HEK293T (cell line): ENCODE data around the gene CCP110.

Source experiments
- ARNT ChIP-seq: fragments of 450-650 bp; IDR thresholded peaks from 2 replicates; pipeline ENCODE4 v1.6.1; 2017; ENCODE audit warnings: mild to moderate bottlenecking
- BHLHE40 ChIP-seq: fragments of 450-650 bp; IDR thresholded peaks from 2 replicates; pipeline ENCODE4 v1.6.1; 2016; ENCODE audit warnings: mild to moderate bottlenecking, moderate library complexity, borderline replicate concordance
- CTBP1 ChIP-seq: fragments of 450-650 bp; IDR thresholded peaks from 2 replicates; pipeline ENCODE4 v1.6.1; 2016; ENCODE audit warnings: borderline replicate concordance
- ELF4 ChIP-seq: fragments of 450-650 bp; IDR thresholded peaks from 2 replicates; pipeline ENCODE4 v1.6.1; 2017; ENCODE audit warnings: antibody characterized with exemption
- FOXA1 ChIP-seq: fragments of 450-650 bp; IDR thresholded peaks from 2 replicates; pipeline ENCODE4 v1.6.1; 2016; ENCODE audit warnings: mild to moderate bottlenecking
- FOXK2 ChIP-seq: fragments of 450-650 bp; IDR thresholded peaks from 2 replicates; pipeline ENCODE4 v1.6.1; 2016; ENCODE audit warnings: mild to moderate bottlenecking
- L3MBTL2 ChIP-seq: fragments of 450-650 bp; conservative IDR thresholded peaks from 2 replicates; pipeline ENCODE4 v1.6.1; 2016; ENCODE audit warnings: mild to moderate bottlenecking
- SP1 ChIP-seq: fragments of 450-650 bp; IDR thresholded peaks from 2 replicates; pipeline ENCODE4 v1.6.1; 2017
- SUZ12 ChIP-seq: fragments of 450-650 bp; IDR thresholded peaks from 2 replicates; pipeline ENCODE4 v1.6.1; 2016; ENCODE audit warnings: mild to moderate bottlenecking
- TARDBP ChIP-seq: fragments of 450-650 bp; IDR thresholded peaks from 2 replicates; pipeline ENCODE4 v1.6.1; 2016

DNA sequence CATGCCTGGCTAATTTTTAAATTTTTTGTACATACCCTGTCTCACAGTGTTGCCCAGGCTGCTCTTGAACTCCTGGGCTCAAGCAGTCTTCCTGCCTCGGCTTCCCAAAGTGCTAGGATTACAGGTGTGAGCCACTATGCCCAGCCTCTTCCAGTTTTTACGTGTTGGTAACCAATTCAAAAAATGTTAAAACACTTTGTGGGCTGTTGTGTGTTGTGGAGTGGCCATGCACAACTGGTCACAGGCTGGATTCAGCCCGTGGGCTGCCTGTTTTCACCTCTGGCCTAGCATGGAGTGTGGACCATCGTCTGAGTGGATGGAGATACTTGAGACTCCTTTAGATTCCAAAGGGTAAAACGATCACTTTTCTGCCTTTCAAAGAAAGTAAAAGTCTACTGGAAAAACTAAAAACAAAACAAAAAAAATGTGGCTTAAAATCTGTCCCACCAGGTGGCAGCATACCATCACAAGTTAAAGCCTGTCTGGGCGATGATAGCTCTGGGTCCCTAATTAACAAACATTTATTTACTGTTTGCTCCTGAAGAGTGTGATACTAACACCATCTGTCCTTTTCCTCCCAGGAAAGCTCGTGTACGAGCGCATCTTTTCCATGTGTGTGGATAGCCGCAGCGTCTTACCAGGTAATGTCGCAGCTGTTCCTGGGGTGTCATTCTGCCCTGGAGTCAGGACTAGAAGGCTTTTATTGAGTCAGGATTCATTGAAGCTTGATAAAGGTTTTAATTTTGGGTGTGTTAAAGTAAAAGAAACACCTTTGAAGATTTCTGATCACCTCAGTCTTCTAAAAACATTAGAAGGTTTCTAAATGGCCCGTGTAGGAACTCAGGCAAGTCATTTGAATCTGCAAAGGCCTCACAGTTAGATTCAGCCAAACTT lies 77.6 kb downstream of the CCP110 start:
- TF ChIP-seq ARNT (no peak), SP1 (no peak), ELF4 (no peak), BHLHE40 (no peak), CTBP1 (no peak), L3MBTL2 (no peak), FOXA1 (no peak), SUZ12 (no peak), FOXK2 (no peak), TARDBP (no peak)
